ENCODE measurements around the gene SLC29A3.

The SLC29A3 gene

DNA sequence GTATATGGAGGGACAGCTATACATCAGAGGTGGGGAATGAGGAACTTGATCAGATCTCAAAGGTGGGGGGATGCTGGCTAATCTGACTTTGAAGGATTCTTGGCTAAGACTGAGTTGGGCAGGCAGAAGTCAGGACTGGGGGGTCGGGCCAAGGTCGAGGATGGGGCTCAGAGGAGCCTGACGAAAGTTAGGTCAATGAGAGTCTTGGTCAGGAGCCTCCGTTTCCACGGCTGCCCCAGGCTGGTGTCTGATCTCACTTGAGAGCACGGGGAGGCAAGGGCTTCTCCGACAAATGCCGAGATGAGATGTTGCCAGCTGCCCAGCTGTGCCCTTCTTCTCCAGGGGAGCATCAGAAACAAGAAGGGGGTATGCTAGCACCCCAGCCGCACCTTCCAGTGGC is 5.7 kb downstream of the SLC29A3 start:
- no peak for DNase-seq

DNA sequence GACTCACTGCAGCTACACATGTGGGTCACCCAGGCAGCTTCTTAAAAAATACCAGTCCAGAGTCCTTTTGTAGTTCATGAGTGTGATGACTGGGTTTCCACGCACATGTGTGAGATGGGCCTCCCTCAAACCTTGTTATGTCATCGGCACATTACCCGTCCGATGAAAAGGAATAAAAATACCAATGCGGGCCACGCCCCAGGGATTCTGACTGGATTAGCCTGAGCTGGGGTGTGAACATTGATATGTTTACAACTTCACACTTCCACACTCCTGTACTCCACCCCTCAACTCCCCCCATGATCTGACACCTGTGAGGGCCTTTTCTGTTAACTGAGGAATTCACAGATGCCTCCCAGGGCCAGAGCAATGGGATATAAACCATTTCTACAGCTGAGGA is 6.2 kb downstream of the SLC29A3 start:
- no peak for DNase-seq

DNA sequence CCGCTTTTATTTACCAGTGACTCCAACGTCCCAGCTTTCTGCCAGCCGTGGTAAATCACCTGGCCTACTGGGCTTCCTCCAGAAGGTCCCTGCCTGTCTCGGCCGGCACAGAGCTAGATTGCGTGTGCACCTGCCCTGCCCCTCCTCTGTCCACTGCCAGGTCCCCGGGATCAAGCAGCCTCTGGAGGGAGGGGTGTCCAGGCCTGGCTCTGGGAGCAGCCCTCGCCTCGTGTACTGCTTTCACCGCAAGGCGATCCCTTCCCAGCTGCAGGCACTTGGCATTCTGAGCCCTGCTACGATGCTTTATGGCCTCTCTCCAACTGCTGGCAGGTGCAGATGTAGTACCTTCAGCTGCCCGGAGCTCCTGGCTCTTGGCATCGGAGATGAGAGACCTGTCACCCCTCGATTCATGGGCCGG is 7.4 kb downstream of the SLC29A3 start:
- no peak for DNase-seq

DNA sequence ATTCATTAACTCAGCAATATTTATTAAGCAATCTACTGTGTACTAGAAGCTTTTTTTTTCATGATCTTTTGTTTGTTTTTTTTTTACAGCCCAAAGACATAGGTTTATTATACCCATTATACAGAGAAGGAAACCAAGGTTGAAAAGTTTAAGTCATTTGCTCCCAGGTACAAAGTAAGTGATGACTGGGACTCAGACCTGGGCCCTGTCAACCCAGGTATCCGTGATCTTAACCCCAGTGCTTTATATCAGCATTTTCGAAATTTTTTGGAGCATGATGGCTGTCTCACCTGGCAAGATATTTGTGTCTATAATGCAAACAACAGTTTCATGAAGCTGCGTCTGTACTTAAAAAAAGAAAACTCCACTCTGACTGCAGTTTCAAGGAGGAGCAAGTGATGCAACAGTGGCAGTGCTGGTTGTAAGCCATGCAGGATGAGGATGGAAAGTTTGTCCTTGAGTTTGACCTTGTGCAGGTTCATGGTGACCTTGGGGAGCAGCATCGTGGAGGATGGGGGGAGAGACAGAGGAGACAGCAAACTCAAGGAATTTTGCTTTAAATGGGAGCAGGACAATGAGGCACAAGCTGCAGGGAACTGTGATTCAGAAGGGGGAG is 11.8 kb downstream of the SLC29A3 start:
- no peak for DNase-seq

DNA sequence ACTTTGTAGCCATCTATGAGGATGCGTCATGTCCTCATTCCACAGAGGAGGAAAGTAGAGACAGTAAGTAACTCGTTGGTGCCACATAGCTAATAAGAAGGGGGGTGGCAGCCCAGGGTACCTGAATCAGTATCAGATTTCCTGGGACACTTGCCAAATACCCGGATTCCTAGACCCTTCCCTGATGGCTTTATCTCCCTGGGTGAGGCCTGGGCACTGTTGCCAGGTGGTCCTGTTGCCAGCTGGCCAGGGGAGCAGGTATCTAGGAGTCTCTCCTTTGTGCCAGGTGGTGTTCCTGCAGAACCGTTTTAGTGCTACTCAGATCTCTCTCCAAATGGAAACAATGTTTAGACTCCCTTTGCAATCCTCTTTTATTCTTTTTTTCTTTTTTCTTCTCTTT is 12.7 kb downstream of the SLC29A3 start:
- no peak for DNase-seq

DNA sequence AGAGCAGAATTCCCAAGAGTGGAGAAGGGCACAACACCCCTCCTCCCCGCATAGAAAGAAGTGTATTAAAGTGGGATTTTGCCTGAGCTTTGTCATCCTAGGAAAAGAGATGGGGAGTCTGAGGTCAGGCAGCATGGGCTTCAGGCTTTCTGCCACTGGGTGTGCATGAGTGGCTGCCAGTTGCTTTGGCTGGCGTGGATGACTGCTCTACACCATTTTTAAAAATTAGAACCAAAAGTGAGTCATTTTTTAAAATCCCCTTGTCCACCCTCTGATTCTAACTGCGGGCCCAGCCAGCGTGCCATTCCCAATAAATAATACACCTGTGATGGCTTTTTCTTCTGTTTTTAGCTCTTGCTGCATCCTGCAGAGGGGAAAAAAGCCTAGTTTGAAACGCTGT is 13.4 kb downstream of the SLC29A3 start:
- DNase-seq = no peak

DNA sequence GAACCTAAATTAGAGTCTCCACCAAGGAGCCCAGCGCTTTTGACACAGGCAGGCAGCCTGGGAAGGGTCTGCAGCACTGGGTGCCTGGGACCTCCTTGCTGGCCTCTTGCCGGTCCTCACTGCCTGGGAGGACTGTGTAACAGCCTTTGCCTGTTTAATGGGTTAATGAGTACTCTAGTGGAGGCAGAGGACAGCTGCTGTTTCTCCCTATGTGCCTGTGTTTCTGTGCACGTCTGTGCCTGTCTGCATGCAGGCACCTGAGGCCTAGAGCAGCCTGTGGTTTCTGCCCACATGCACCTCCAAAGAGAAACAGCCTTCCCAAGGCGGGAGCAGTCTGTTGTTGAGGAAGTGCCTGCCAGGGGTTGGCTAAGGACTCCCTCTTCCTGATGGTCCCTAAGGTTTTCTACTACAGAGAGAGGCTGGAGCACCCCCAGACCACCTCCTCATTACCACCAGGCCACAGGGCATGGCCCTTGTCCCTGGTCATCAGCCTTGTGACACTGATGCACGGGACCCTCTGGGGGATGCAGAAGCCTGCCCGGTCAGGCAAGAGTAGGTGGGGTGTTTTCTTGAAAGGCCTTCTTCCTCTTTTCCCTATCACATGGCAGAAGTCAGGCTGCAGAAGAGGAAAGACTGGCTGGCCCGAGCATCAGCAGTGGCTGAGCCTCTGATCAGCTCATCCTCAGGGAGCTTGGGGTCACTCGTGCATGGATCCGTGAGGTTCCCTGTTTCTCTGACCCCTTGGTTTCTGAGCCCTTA is 14.2 kb downstream of the SLC29A3 start:
- DNase-seq = peak in 1 of 2 donors; percentile 7

DNA sequence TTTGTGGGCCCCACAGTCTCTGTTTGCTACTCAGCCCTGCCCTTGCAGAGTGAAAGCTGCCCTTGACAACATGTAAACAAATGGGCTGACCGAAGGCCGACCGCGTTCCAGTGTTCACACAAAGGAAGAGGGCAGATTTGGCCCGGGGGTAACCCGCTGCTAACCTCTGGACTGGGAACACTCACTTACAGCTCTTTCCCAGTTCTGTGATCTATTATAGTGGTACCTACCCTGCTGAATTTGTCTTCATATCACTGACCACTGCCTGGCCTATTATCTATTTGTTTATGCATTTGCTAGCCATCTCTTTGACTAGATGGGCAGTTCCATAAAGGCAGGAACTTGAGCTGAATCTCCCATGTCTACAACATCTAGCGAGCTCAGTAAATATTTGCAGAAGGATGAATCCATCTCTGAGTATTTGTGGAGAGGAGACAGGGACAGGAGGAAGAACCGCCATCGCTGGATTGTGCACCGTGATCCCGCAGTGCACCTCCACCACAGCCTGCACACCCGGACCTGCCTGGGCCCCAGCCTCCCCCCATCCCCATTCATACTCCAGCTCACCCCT is 15.2 kb downstream of the SLC29A3 start:
- DNase-seq = no peak

DNA sequence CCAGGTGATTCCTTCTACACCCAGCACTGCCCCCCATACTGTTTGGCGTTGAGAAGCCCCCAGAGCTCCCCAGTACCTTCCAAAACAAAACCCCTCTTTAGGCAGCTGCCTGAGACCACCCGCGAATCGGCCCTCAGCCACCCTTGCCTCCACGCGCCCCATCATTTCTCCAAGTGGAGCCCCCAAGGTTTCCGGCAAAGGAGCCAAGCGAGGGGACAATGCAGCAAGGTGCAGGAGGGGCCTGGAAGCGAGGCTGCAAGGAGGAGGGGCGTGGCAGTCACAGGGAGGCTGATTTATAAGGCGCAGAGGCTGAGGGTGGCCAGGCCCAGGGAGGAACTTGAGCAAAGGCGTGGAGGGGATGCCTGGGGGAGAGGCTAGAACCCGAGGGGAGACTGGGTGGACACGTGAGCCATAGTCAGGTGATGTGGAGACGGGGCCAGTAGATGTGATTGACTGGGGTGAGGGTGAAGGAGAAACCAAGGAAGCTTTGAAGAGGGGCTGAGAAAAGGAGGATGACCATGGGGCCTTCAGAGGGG is 16.2 kb downstream of the SLC29A3 start:
- no peak for DNase-seq

DNA sequence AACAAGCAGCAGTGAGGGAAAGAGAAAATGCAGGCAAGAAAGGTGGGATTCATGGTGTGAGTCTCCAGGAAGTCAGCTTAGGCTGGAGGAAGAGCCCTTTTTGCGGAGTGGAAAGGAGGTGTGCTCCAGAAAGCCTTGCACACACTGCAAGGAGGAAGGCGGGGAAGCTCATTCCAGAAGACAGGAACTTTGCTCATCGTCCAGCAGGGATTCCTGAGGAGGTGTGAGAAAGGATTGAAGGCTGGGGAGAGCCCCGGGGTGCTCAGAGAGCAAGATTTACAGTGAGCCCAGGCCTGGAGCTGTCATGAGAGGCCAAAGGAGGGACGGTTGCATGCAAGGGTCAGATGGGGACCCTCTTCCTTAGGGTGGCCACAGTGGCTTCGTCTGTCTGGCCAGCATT is 17.6 kb downstream of the SLC29A3 start:
- DNase-seq = no peak

DNA sequence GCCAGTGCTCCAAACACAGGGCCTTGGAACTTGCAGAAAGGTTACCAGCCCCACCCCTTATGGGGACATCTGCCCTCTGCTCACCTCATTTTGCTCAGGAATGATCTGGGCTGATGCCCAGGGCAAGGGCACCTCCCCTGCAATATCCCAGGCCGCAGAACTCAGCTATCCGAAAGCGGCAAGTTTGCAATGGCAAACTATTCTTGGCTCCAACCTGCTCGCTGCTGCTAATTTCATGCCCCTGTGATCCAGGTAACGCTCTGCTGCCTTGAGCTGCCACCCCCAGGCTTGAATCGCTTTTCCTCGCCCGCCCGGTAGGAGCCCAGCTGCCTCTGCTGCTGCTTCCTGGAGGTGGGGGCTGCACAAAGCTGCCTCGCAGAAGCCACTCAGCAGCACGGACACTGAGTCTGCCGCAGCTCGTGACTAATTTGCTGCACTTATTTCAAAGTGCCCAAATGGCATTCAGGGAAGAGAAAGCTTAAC is 18.2 kb downstream of the SLC29A3 start:
- DNase-seq = no peak

DNA sequence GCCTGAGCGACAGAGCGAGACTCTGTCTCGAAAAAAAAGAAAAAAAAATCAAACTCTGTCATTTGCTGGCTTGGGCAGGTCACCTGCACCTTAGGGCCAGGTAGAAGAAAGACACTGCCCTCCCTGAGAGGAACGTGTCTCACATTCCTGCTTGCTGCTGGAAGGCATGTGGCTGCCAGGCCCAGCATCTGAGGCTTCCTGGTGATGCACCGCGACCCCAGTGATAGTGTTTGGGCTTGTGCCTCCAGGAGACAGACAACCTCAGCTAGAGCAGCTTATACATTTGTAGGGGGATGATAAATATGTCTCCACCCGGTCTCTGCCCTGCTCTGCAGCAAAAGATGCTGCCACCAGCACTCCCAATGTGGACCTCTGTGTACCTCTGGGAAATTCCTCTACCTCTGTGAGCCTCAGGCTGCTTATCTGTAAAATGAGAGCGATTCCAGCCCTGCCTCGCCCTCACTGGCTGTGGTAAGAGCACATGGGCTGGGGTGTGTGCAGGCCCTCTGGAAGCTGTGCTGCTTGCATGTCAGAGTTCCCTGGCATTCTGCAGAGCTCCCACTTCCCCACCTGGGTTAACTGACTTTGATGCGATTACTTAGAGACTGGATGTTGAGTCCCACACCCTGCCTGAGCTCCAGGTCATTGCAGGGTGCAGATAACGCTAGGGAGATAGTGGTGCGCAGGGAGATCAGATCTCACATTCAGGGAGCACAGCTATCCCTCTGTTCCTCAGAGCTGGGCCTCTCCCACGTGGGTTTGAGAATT is 19.9 kb downstream of the SLC29A3 start:
- no peak for DNase-seq

DNA sequence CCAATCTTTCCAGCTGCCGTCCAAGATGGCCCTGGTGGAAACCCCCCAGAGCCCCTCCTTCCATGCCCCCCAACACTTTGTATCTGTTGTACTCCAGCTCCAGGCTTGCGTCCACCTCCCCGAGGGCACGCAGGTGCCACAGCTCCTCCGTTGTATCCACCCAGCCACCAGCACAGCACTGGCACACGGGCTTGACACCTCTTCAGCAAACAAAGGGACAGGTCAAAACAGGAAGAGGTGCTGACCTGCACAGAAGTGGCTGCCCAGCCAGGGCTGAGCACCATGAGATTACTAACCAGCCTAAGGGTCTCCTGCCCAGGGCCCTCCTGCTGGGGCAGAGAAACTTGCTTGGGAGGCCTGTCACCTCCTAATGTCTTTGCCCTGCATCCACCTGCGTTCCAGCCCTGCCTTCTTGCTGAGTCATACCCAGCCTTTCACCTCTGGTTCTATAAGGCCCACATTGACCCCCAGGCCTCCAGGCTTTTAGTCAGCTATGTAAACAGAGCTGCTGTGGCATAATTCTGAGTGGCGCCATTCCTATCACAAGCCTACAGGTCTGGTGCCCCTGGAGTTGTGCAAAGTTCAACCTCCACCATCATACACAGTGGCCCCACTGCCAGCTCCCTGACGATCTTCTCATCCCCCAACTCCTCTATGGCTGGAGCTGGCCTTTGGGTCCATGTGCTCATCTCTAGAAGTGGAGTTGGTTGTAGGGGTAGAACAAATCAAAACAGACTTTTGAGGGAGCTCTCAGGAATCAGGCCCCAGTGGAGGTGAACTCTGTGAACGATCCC is 20.9 kb downstream of the SLC29A3 start:
- DNase-seq = no peak

DNA sequence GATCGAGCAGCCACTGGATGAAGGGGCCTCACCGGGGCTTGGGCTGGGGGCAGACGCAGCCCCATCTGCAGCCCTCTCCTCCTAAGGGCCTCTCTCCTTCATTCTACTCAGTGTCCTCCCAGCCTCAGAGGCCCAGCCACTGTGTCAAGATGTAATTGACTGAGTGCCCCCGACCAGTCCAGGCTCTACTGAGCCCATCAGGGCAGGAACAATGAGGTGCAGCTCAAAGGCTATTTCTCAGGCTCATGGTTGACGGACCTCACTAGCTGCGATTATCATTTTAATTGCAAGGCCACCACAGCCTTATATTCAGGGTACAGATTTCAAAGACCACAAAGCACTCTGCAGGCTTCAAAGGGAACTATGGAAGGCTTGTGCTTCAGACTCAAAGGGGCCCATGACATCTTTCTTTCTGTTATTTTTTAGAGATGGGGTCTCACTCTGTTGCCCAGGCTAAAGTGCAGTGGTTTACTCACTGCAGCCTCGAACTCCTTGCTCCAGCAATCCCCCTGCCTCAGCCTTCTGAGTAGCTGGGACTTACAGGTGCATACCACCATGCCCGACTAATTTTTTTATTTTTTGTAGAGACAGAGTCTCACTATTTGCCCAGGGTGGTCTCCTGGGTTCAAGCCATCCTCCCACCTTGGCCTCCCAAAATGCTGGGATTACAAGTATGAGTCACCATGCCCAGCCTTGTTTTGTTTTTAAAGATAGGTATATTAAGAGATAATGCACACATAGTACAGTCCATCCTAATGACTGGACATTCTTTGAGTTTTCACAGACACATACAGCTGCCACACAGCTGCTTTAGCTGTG is 23.7 kb downstream of the SLC29A3 start:
- no peak for DNase-seq

DNA sequence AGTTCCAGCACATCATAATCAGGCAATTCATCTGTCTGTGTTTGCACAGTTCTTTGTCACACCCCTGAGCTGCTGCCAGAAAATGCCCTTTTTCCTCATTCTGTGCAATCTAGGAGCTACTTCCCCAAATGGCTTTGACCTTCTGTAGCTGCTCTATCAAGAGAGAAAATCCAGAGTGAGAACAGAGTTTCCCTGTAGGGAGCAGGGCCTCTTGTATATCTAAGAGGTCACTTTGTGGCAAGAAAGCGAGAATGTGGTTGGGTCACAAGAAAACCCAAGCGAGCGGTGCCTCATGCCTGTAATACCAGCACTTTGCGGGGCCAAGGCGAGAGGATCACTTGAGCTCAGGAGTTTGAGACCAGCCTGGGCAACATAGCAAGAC is 24.3 kb downstream of the SLC29A3 start:
- peak in 1 of 2 donors; percentile 13 for DNase-seq

DNA sequence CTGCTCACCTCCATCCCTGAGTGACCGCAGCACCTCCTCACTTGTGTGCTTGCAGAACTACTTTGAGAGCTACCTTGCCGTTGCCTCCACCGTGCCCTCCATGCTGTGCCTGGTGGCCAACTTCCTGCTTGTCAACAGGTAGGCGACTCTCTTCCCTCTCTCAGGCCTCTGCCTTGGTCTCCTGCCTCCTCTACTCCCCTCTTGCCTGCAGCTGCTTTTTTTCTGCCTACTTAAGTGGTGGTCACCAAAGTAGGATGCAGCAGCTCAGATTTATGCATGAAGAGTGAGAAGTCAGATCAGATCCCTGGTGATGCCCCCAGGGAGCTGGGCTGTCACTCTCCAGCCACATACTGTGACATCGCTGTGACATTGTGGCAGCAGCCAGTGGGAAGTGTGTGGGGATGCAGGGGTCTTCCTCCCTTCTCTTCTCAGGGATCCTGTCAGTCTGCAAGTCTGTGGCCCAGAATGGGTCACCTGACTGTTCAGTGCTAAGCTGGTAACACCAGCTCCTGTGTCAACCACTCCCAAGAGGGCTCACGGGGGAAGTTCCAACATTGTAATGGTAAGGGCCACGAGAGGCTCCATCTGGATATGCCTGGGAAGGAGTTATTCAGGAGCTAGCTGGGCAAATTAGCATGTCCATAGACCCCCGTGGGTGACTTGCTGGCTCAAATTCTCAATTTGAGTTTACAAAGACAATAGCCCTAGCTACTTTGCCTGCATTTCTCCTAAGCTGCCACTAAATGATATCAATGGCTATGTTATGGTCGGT is 25.3 kb downstream of the SLC29A3 start:
- DNase-seq = no peak

DNA sequence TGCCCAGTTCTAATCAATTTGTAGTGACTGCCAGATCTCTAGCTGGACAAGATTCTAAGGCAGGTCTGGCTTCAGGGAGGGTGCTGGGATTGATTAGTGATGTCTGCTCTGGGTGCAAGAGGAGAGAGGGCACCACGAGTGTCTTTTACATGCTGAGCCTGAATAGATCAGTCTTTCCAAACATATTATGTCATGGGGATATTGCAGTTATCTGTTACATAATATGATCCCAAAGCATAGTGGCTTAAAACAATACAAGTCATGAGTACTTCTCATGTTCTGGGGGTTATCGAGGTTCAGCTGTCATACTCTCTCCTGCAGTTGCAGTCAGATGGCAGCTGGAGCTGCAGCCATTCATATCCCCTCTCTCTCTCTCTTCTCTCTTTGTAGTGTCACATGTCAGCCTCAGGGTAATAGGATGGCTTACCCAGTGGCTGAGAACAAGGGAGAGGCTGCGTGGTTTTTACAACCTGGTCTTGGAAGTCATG is 26.0 kb downstream of the SLC29A3 start:
- DNase-seq = no peak

DNA sequence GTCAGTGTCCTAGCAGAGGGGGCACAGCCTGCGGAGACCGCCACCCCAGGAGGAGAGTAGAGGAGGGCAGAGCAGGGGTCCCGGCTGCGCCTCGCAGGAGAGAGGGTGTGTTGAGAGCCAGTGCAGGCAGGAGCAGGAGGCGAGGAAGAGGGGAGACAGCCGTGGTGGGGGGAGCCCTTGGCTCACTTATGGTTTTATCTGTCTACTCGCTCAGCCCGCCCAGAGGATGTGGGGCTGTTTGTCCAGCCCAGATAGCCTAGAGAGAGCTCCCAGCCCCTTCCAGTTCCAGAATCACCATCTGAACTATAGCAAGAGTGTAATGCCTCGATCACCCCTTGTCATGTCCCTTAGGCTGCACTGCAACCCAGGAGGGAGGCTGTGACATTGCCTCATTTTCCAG is 26.6 kb downstream of the SLC29A3 start:
- DNase-seq = no peak

DNA sequence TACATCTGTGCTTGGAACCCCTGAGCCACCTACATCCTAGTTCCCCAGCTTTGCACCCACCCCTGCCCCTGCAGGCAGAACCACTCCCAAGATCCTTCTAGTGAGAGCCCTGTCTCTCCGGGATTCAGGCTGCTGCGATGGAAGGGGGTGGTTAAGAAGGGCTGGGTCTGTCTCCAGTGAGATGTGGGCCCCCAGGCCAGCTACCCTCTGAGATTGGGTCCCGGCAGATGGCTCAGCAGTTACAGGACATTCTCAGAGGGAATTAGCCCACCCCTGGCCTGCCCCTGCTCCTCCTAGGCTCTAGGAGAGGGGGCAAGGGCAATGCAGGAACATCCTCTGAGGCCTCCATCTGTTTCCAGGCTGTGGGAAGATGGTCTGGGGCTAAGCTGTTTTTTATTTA is 27.7 kb downstream of the SLC29A3 start:
- DNase-seq = no peak

DNA sequence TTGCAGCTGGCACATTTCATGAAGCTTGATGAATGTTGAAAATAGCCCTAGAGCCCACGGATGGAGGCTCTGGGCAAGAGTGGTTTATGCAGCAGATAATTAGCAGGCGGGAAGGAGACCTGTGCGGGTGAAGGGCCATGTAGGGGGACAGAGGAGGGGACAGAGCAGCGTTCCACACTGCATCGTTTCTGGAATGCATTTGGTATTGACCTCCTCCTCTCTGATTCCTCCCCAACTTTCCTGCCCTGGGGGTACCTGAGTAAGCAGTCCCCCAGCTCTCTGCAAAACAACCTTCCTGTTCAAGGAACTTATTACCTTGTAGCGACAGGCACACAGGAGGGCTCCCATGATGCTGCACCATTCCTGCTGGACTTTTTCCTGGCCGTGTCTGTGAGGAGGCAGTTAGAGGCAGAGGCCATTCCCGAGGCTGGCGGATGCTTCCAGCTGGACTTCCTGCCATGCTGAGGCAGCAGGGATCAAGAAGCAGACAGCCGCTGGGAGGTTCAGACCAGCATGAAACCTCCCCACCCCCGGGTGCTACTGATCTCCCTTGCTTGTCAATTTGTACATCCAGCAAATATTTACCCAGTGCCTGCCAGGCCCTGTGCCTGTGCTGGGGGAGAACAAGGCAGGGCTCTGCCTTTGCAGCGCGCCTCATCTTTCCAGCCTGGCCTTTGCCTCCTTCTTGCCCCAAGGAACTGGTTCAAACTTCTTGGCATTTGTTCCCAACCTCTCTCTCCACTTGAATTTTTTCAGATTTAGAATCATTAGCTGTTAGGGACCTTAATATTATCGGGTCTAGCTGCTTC is 28.7 kb downstream of the SLC29A3 start:
- DNase-seq = no peak

Measured in CD4-positive, alpha-beta T cell treated with Interleukin-1 beta for 1 hour (primary cell).